ENCODE measurements around the gene MACROD2. TPM values are rescaled to one million over a fixed set of nuclear protein-coding genes. Genes with fewer than 3 reads are reported as not detected.

The MACROD2 gene
- total RNA-seq: 2.1 and 2.4 TPM in 2 replicates

GRCh38 chr20:13995086-13995665 lies at the start of gene MACROD2:
Gene MACROD2, plus strand, starts transcription at chr20:13995516.

GRCh38 chr20:13990465-13990864 lies 4.9 kb upstream of the MACROD2 start, which contains the start of gene SEL1L2:
Gene SEL1L2, minus strand, starts transcription at chr20:13990614. Its CDS starts 80 bp downstream, at chr20:13990534.

GRCh38 chr20:14337400-14338171 lies 342.3 kb downstream of the MACROD2 start, which contains the start of gene FLRT3:
Gene FLRT3, minus strand, starts transcription at chr20:14337612. Its CDS starts 10,106 bp downstream, at chr20:14327506.

Small RNA genes lying within 50 kb of the gene (small RNA-seq; reads per million reads assigned to genes)
- gene RN7SL864P (not detected), gene RNA5SP475 (not detected), gene RNU6-1159P (not detected), gene RNU6-115P (not detected), gene RNU6-228P (0.61 reads per million, percentile 20 among the genes with 10 or more reads in this experiment), gene RNU6-278P (not detected), gene RPS3P1 (0.19 reads per million)

Other genes with a start within 250 kb of the MACROD2 start
- 13.3 and 16.3 TPM in 2 replicates for gene ESF1, start 210.6 kb upstream of the MACROD2 start, total RNA-seq
- gene NDUFAF5, start 210.5 kb upstream of the MACROD2 start, total RNA-seq: 17.7 and 24.3 TPM in 2 replicates
- gene SEL1L2, start 4.9 kb upstream of the MACROD2 start, total RNA-seq: not detected in 2 replicates